ENCODE data around the gene GOLGA7B. TPM values are rescaled to one million over a fixed set of nuclear protein-coding genes. Genes with fewer than 3 reads are reported as not detected.

GOLGA7B gene
- total RNA-seq, 2 donors from 2014 or later: 0.18 to 0.27 TPM

DNA sequence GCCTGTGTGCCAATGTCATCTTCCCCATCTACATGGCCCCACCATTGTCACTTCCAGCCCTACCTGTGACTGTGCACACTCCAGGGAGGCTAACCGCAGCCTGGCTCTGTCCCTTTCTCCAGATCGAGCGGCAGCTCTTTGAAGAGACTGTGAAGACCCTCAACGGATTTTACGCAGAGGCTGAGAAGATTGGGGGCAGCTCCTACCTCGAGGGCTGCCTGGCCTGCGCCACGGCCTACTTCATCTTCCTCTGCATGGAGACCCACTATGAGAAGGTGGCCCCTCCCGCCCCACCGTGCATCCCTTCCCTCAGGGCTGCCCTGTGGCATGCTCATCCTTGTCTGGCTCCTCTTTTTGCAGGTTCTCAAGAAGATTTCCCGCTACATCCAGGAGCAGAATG lies 14.2 kb downstream of the GOLGA7B start:
- no peaks in the 10 kb centered on the region for H3K9me3 ChIP-seq (ENCODE audit: control insufficient read depth, low read length)
- Mint-ChIP-seq H3K36me3 (ENCODE audit: low read depth) (no peaks in the 10 kb centered on the region), H3K27ac (no peak overlapping the region), H3K4me1 (peaks cover 27% of the 10 kb centered on the region), H3K9me3 (no peaks in the 10 kb centered on the region), H3K4me3 (no peak overlapping the region), H3K27me3 (ENCODE audit: insufficient read depth) (peaks cover 19% of the 10 kb centered on the region)
- peaks cover 12% of the 10 kb centered on the region for H3K4me1 ChIP-seq (ENCODE audit: control insufficient read depth, insufficient read depth, low read length)
- peaks cover 7% of the 10 kb centered on the region for H3K27me3 ChIP-seq (ENCODE audit: control insufficient read depth, insufficient read depth, low read length, poor library complexity, severe bottlenecking)
- no peak overlapping the region for H3K27ac ChIP-seq (ENCODE audit: low read depth, low read length)
- H3K36me3 ChIP-seq (ENCODE audit: control insufficient read depth, insufficient read depth, low read length): no peaks in the 10 kb centered on the region
- no peak for DNase-seq
- no peak overlapping the region for H3K9ac ChIP-seq (ENCODE audit: extremely low read depth, low read length, poor library complexity, severe bottlenecking)
- 90 to 94% methylated on average over 6 to 11 of the region's 11 CpGs for WGBS, 2 experiments (ENCODE audit: insufficient coverage in 1 of 2, insufficient read length in 1 of 2)
- no peak for TF ChIP-seq CTCF (conservative IDR thresholded peaks at IDR 0.05)
- H3K4me3 ChIP-seq (ENCODE audit: low read length): no peak overlapping the region

- no peak for DNase-seq
- H3K4me3 ChIP-seq (ENCODE audit: low read length): no peak overlapping the region
- Mint-ChIP-seq H3K27ac (no peak overlapping the region), H3K4me1 (peaks cover 33% of the 10 kb centered on the region), H3K9me3 (no peaks in the 10 kb centered on the region), H3K27me3 (ENCODE audit: insufficient read depth) (peaks cover 16% of the 10 kb centered on the region), H3K4me3 (no peak overlapping the region), H3K36me3 (ENCODE audit: low read depth) (no peaks in the 10 kb centered on the region)
- H3K4me1 ChIP-seq (ENCODE audit: control insufficient read depth, insufficient read depth, low read length): peaks cover 16% of the 10 kb centered on the region
- H3K9me3 ChIP-seq (ENCODE audit: control insufficient read depth, low read length): no peaks in the 10 kb centered on the region
- H3K27ac ChIP-seq (ENCODE audit: low read depth, low read length): no peak overlapping the region
- 89% methylated on average over 10 to 18 of the region's 18 CpGs for WGBS, 2 experiments (ENCODE audit: insufficient coverage in 1 of 2, insufficient read length in 1 of 2)
- no peak overlapping the region for H3K9ac ChIP-seq (ENCODE audit: extremely low read depth, low read length, poor library complexity, severe bottlenecking)
- no peaks in the 10 kb centered on the region for H3K36me3 ChIP-seq (ENCODE audit: control insufficient read depth, insufficient read depth, low read length)
- TF ChIP-seq CTCF (conservative IDR thresholded peaks at IDR 0.05): no peak
- H3K27me3 ChIP-seq (ENCODE audit: control insufficient read depth, insufficient read depth, low read length, poor library complexity, severe bottlenecking): no peaks in the 10 kb centered on the region
These were observed 15.8 kb downstream of the GOLGA7B start for GRCh38 chr10:97865488-97865887.

- peak; percentile 39 for TF ChIP-seq CTCF (conservative IDR thresholded peaks at IDR 0.05)
- H3K27ac Mint-ChIP-seq: no peak overlapping the region
- Histone ChIP-seq H3K27me3 (ENCODE audit: control insufficient read depth, insufficient read depth, low read length, poor library complexity, severe bottlenecking) (no peaks in the 10 kb centered on the region), H3K9ac (ENCODE audit: extremely low read depth, low read length, poor library complexity, severe bottlenecking) (no peak overlapping the region), H3K9me3 (ENCODE audit: control insufficient read depth, low read length) (no peaks in the 10 kb centered on the region), H3K4me3 (ENCODE audit: low read length) (no peak overlapping the region), H3K4me1 (ENCODE audit: control insufficient read depth, insufficient read depth, low read length) (peaks cover 6% of the 10 kb centered on the region), H3K36me3 (ENCODE audit: control insufficient read depth, insufficient read depth, low read length) (no peaks in the 10 kb centered on the region), H3K27ac (ENCODE audit: low read depth, low read length) (no peak overlapping the region)
- DNase-seq: peak; percentile 61
- H3K4me3 Mint-ChIP-seq: no peak overlapping the region
- peaks cover 9% of the 10 kb centered on the region for H3K27me3 Mint-ChIP-seq (ENCODE audit: insufficient read depth)
- H3K36me3 Mint-ChIP-seq (ENCODE audit: low read depth): no peaks in the 10 kb centered on the region
- peaks cover 22% of the 10 kb centered on the region for H3K4me1 Mint-ChIP-seq
- H3K9me3 Mint-ChIP-seq: no peaks in the 10 kb centered on the region
- WGBS, 2 experiments (ENCODE audit: insufficient coverage in 1 of 2, insufficient read length in 1 of 2): 93 to 98% methylated on average over 6 to 10 of the region's 10 CpGs
These were observed 17.0 kb downstream of the GOLGA7B start for GRCh38 chr10:97866524-97867219.

Measured in endodermal cell (in vitro differentiated cells).